Loucy (cell line): ENCODE data around the gene HDAC11.

Experiments
- CTCF ChIP-seq: fragments of 200-600 bp; sonication (generic); conservative IDR thresholded peaks from 2 replicates; pipeline ENCODE4 v1.5.1; 2014; ENCODE audit warnings: mild to moderate bottlenecking, antibody characterized with exemption, low read length
- EZH2phosphoT487 ChIP-seq: fragments of 200-600 bp; IDR thresholded peaks from 2 replicates; pipeline ENCODE4 v1.6.1; 2018; ENCODE audit warnings: antibody characterized with exemption, mild to moderate bottlenecking, moderate library complexity, borderline replicate concordance

GRCh38 chr3:13472286-13472685 lies 7.8 kb upstream of the HDAC11 start:
- no peak for TF ChIP-seq CTCF
- no peak for TF ChIP-seq EZH2phosphoT487
